ENCODE measurements around the gene P2RY2.
"Not testable (repeated sequence)": the region's sequence is repeated elsewhere in the genome, so short reads cannot be mapped to it uniquely, and the experiment has no call there.

P2RY2 gene

GRCh38 chr11:73267122-73267846, 49.2 kb downstream of the P2RY2 start:
- Histone ChIP-seq H3K4me1 (ENCODE audit: insufficient read depth, low read length) (no peaks in the 10 kb centered on the region), H3K9me3 (ENCODE audit: low read length) (no peaks in the 10 kb centered on the region), H3K4me3 (ENCODE audit: low read length) (no peak overlapping the region), H3K27me3 (ENCODE audit: insufficient read depth, low read length) (peaks cover 25% of the 10 kb centered on the region), H3K36me3 (ENCODE audit: insufficient read depth, low read length) (no peaks in the 10 kb centered on the region), H2AFZ (ENCODE audit: low read depth, low read length) (no peak overlapping the region)

DNA sequence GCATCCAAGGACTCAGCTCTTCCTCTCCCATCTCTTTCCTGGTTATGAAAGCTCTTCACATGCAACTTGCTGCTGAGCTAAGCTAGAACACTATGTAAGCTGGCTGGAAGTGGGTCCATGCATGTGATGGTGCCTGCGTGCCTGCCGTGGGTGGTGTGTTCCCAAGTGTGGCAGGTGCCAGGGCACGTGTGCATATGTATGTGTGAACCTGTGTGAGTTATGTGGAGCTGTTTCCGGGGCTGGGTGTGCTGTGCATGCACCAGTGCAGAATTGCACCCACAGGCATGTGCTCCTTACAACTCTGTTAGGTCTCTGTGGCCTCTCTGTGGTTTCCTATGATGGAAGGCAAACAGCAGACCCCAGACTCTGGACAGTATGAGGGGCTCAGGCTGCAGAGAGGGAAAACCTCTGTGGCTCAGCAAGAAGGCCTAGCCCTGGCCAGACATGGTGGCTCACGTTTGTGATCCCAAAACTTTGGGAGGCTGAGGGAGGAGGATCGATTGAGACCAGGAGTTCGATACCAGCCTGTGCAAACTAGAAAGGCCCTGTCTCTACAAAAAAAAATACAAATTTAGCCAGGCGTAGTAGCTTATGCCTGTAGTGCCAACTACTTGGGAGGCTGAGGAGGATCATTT, 49.9 kb downstream of the P2RY2 start:
- H3K9me3 ChIP-seq (ENCODE audit: low read length) = no peaks in the 10 kb centered on the region
- H3K27me3 ChIP-seq (ENCODE audit: insufficient read depth, low read length) = peaks cover 25% of the 10 kb centered on the region
- no peak overlapping the region for H2AFZ ChIP-seq (ENCODE audit: low read depth, low read length)
- no peak overlapping the region for H3K4me3 ChIP-seq (ENCODE audit: low read length)
- no peaks in the 10 kb centered on the region for H3K36me3 ChIP-seq (ENCODE audit: insufficient read depth, low read length)
- H3K4me1 ChIP-seq (ENCODE audit: insufficient read depth, low read length) = no peaks in the 10 kb centered on the region

DNA sequence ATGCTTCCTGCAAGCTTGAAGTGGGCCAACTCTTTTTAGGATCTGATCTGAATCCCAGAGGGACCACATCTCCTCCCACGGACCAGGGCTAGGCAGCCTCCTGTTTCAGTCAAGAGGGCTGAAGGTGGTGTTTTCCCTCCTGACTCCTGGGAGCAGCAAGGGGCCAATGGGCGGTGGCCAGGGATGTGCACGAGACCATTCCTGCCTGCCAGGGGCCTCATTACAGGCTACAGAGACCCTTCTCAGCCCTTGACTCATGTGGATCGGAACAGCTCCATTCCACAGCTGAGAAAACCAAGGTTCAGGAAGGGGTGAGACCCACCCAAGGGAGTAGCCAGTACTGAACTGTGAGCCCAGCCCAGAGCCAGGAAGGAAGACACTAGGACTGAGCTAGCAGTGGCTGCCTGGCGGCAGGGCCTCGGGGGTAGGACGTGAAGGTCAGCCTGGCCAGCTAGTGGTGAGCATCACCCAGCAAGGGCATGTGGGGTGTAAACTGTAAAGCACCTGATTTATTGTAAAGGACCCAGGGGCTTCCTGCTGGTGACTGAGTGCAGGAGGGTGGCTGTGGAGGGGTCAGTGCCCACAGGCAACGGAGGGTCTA, 50.7 kb downstream of the P2RY2 start:
- Histone ChIP-seq H3K36me3 (ENCODE audit: insufficient read depth, low read length) (no peaks in the 10 kb centered on the region), H2AFZ (ENCODE audit: low read depth, low read length) (no peak overlapping the region), H3K9me3 (ENCODE audit: low read length) (no peaks in the 10 kb centered on the region), H3K27me3 (ENCODE audit: insufficient read depth, low read length) (peaks cover 25% of the 10 kb centered on the region), H3K4me1 (ENCODE audit: insufficient read depth, low read length) (no peaks in the 10 kb centered on the region), H3K4me3 (ENCODE audit: low read length) (no peak overlapping the region)

- no peak overlapping the region for H3K4me3 ChIP-seq (ENCODE audit: low read length)
- H3K9me3 ChIP-seq (ENCODE audit: low read length) = no peaks in the 10 kb centered on the region
- H3K36me3 ChIP-seq (ENCODE audit: insufficient read depth, low read length) = no peaks in the 10 kb centered on the region
- no peak overlapping the region for H2AFZ ChIP-seq (ENCODE audit: low read depth, low read length)
- H3K27me3 ChIP-seq (ENCODE audit: insufficient read depth, low read length) = peaks cover 25% of the 10 kb centered on the region
- H3K4me1 ChIP-seq (ENCODE audit: insufficient read depth, low read length) = no peaks in the 10 kb centered on the region
Measured at GRCh38 chr11:73269459-73270015, 51.5 kb downstream of the P2RY2 start.

GRCh38 chr11:73270016-73270854, 52.2 kb downstream of the P2RY2 start:
- H3K27me3 ChIP-seq (ENCODE audit: insufficient read depth, low read length) = peaks cover 19% of the 10 kb centered on the region
- H3K36me3 ChIP-seq (ENCODE audit: insufficient read depth, low read length) = no peaks in the 10 kb centered on the region
- H3K4me3 ChIP-seq (ENCODE audit: low read length) = no peak overlapping the region

DNA sequence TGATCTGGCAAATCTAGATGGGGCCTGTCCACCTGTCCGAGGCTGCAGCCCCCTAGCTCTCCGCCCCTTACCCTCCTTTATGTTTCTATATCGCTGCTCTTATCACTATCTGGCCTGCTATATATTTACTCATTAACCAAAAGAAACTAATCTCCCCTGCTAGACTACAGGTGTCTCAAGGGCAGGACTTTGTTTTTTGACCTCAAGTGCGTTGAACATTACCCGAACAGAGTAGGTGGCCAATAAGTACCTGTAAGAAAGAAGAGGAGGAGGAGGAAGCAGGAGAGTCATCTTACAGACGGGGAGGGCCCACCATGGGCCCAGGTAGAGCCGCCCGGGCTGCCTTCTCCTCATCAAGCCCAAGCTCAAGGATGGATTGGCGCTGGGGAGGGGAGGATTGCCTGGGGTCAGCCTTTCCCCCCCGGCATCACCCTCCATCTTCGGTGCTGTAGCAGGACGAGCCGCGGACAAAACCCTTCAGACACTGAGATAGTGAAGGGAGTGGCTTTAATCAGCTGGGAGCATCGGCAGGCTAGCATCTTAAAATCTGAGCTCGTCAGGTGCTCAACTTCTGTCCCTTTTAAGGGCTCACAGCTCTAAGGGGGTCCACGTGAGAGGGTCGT, 52.9 kb downstream of the P2RY2 start:
- H3K4me3 ChIP-seq (ENCODE audit: low read length) = no peak overlapping the region
- no peaks in the 10 kb centered on the region for H3K36me3 ChIP-seq (ENCODE audit: insufficient read depth, low read length)
- no peak overlapping the region for H2AFZ ChIP-seq (ENCODE audit: low read depth, low read length)
- no peaks in the 10 kb centered on the region for H3K9me3 ChIP-seq (ENCODE audit: low read length)
- H3K4me1 ChIP-seq (ENCODE audit: insufficient read depth, low read length) = no peaks in the 10 kb centered on the region
- H3K27me3 ChIP-seq (ENCODE audit: insufficient read depth, low read length) = peaks cover 18% of the 10 kb centered on the region

More at GRCh38 chr11:73270016-73270854, 52.2 kb downstream of the P2RY2 start:
- no peak overlapping the region for H2AFZ ChIP-seq (ENCODE audit: low read depth, low read length)
- no peaks in the 10 kb centered on the region for H3K4me1 ChIP-seq (ENCODE audit: insufficient read depth, low read length)
- H3K9me3 ChIP-seq (ENCODE audit: low read length) = no peaks in the 10 kb centered on the region

GRCh38 chr11:73271478-73271865, 53.4 kb downstream of the P2RY2 start:
- not testable (repeated sequence) for H3K4me1 ChIP-seq (ENCODE audit: insufficient read depth, low read length); H2AFZ ChIP-seq (ENCODE audit: low read depth, low read length); H3K9me3 ChIP-seq (ENCODE audit: low read length); H3K4me3 ChIP-seq (ENCODE audit: low read length); H3K36me3 ChIP-seq (ENCODE audit: insufficient read depth, low read length)
- H3K27me3 ChIP-seq (ENCODE audit: insufficient read depth, low read length) = peaks cover 14% of the 10 kb centered on the region

- H3K36me3 ChIP-seq (ENCODE audit: insufficient read depth, low read length) = no peaks in the 10 kb centered on the region
- no peak within 1 kb of the TSS for H3K4me3 ChIP-seq (ENCODE audit: low read length)
- no peak within 1 kb of the TSS for H2AFZ ChIP-seq (ENCODE audit: low read depth, low read length)
- peaks cover 14% of the 10 kb centered on the region for H3K27me3 ChIP-seq (ENCODE audit: insufficient read depth, low read length)
- no peaks in the 10 kb centered on the region for H3K9me3 ChIP-seq (ENCODE audit: low read length)
- no peaks in the 10 kb centered on the region for H3K4me1 ChIP-seq (ENCODE audit: insufficient read depth, low read length)
Measured at GRCh38 chr11:73271936-73272679, 54.0 kb downstream of the P2RY2 start, which contains the start of gene P2RY6. P2RY6 (plus strand) TSS chr11:73272338; CDS start chr11:73296519, 24,181 bp downstream.

GRCh38 chr11:73272680-73273038, 54.6 kb downstream of the P2RY2 start:
- no peak overlapping the region for H2AFZ ChIP-seq (ENCODE audit: low read depth, low read length)
- H3K9me3 ChIP-seq (ENCODE audit: low read length) = no peaks in the 10 kb centered on the region
- no peak overlapping the region for H3K4me3 ChIP-seq (ENCODE audit: low read length)
- no peaks in the 10 kb centered on the region for H3K4me1 ChIP-seq (ENCODE audit: insufficient read depth, low read length)
- peaks cover 11% of the 10 kb centered on the region for H3K27me3 ChIP-seq (ENCODE audit: insufficient read depth, low read length)
- no peaks in the 10 kb centered on the region for H3K36me3 ChIP-seq (ENCODE audit: insufficient read depth, low read length)

GRCh38 chr11:73273222-73273895, 55.3 kb downstream of the P2RY2 start:
- Histone ChIP-seq H3K36me3 (ENCODE audit: insufficient read depth, low read length) (no peaks in the 10 kb centered on the region), H3K4me3 (ENCODE audit: low read length) (no peak overlapping the region), H3K27me3 (ENCODE audit: insufficient read depth, low read length) (peaks cover 8% of the 10 kb centered on the region), H3K9me3 (ENCODE audit: low read length) (no peaks in the 10 kb centered on the region), H2AFZ (ENCODE audit: low read depth, low read length) (no peak overlapping the region), H3K4me1 (ENCODE audit: insufficient read depth, low read length) (no peaks in the 10 kb centered on the region)

- not testable (repeated sequence) for H3K36me3 ChIP-seq (ENCODE audit: insufficient read depth, low read length); H3K27me3 ChIP-seq (ENCODE audit: insufficient read depth, low read length); H3K4me3 ChIP-seq (ENCODE audit: low read length)
Measured at GRCh38 chr11:73274191-73274590, 56.1 kb downstream of the P2RY2 start.

More at GRCh38 chr11:73274191-73274590, 56.1 kb downstream of the P2RY2 start:
- H3K9me3 ChIP-seq (ENCODE audit: low read length); H3K4me1 ChIP-seq (ENCODE audit: insufficient read depth, low read length); H2AFZ ChIP-seq (ENCODE audit: low read depth, low read length): not testable (repeated sequence)
